Eye (tissue), 1 donor: Measurements from ENCODE around the gene ADCY5.

Source experiments
- DNase-seq: peaks from one replicate; pipeline ENCODE4 v3.0.0-alpha.2; 2015

The ADCY5 gene

DNA sequence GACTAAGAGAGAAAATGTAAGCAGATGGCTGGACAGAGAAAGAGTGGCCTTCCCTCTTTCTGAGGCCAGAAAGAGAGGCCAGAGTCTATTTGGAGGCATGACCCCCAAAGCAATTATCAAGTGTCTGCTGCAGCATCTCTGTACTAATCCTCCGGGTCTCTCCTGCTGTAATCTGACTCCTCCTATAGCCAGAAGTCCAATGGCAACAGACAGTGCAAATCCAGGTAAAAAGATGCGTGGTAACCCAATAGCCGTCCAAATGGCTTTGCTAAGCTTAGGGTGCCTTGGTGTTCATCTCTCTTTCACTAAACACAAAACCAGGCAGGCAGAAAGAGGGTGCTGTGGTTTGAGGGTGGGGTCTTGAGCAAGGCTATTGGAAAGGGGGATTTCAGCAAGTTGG is 91.6 kb downstream of the ADCY5 start:
- DNase-seq: no peak

DNA sequence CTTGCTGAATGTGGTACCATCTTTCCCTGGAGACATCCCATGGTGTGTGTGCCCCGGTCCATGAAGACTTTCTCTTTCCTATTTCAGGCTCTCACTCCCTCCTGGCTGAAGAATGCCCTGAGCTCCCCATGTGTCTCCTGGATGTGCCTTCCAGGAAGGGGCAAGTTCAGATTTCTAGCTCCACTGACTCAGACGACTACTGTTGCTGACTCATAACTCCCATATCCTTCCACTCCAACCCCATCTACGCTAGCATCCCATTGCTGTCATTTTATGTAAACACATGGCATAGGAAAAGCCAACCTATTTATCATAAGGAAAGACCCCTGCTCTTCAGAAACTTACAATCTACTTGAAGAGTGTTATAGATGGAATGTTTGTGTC is 95.0 kb downstream of the ADCY5 start:
- no peak for DNase-seq

DNA sequence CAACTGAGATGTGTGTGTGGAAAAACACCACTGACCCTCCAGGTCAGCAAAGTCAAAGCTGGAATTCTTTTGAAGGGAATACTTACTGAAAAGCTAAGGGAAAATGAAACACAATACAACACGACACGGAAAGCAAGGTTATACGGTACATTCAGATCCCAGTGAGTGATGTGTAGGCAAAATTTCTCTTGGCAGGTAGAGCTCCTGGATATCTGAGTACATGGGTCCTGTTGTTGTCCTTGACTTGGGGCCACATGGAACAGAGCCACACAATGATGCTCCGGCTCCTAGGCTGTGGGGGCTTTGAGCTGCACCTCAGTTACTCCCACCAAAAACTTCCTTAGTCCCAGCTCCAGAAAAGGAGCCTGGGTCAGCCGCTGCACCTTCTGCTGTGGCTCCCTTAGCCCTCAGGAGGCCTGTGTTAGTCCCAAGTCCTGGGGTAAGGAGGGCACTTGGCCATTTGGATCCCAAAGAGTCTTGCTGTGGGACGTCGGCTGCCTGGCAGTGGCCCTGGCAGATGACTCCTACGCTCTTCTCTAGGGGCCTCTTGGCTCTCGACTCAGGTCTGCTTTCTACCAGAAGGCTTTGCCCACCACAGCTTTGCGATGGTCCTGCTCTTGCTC is 95.6 kb downstream of the ADCY5 start:
- no peak for DNase-seq

- DNase-seq: no peak
Measured at GRCh38 chr3:123352134-123352554, 96.7 kb downstream of the ADCY5 start.

GRCh38 chr3:123351501-123351900 is 97.4 kb downstream of the ADCY5 start:
- DNase-seq: no peak

DNA sequence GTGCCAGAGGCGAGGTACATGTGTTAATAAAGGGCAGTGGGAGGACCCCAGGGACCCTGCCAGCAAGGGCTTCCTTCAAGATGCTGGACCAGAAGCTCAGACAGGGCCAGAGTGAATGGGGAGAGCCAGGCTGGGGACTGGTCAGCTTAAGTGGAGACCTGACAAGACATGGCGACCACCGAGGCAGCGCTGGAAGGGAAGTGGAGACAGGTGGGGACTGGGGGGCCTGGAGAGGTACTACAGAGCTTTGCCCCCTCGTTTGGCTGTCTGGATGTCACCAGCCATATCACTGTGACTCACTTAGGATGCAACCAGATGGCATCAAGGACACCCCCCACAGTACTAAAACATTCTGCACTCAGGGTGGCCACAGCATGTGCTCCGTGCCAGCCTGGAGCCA is 97.9 kb downstream of the ADCY5 start:
- no peak for DNase-seq

DNA sequence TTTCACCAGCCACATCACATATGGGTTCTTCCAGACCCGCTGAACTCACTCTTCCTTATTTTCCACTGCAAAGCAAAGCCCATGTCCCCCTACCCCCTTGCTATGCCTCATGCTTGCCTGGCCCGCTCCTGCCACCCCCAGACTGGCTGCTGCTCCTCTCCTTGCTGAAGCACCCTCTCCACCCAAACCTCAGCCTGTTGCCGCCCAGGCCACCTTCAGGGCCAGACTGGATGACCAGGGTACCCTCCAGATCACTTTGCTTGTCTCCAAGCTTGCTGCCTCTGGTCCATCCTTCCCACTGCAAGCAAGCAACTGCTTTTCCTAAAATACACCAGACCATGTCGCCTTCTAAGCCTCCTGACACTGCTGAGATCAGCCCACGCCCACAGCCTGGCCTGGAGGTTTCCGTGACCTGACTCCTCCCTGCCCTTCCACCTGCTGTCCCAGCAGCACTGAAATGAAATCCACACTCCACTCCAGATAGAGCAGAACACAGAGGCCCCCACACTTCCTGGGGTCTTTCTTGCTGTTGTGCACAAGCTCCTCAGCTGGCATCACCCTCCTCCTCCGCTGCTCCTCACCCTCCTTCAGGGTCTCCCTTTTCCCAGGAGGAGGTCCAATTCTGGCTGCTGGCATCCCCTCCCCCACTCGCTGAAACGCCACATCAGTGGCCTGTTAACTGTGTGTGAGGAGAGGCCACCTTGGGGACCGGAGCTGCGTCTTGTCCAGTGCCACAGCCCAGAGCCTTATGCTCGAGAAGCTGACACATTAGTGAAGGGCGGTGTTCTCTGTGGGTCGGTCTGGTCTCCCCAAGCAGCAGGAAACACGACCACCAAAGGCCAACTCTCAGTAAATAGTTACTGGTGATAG is 99.1 kb downstream of the ADCY5 start:
- DNase-seq: no peak

DNA sequence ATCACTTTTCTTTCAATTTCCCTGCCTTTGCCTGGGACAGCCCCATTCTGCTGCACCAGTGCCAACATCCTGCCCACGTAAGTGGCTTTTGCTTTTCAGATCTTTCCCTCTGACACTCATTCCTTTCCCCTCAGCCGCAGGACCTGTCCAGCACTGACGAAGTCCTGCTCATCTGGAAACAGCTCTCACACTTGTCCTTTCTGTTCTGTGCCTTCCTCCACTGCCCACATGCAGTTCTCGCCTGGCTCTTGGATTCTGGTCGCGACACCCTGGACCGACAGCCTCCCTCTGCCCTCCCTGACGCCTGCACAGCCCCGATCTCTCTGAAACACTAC is 99.7 kb downstream of the ADCY5 start:
- no peak for DNase-seq

DNA sequence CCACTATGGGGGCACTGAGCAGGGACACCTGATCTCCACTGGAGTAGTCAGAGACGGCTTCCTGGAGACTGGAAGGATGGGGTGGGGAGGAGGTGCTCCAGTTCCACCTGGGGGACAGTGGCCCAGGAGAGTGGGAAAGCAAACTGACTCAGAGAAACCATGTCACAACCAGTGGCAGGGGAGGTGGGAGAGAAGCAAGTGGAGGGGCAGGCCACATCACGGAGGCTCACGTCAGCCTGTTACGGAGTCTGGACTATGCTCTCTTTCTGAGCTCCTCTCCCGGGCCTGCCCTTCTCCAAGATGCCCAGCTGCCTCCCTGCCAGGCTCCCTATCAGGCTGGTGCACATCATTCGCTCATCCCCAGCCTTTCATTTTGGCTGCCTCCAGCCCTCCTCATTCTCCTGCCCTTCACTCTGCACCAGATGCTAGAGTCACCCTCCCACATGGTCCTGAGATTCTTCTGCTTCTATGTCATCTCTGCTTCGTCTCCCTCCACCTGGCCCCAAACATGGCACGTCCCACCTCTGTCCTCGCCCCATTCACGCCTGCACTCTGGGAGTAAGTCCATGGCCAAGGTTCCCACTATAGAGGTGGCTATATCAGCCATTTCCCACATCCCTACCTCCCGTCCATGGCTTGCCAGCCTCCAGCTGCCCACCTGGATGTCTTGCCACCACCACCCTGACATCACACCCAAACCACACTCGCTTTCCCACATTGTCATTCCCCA is 100.3 kb downstream of the ADCY5 start:
- no peak for DNase-seq

GRCh38 chr3:123347691-123348264 is 101.1 kb downstream of the ADCY5 start:
- DNase-seq: no peak

GRCh38 chr3:123347205-123347604 is 101.7 kb downstream of the ADCY5 start:
- no peak for DNase-seq

GRCh38 chr3:123346021-123346420 is 102.9 kb downstream of the ADCY5 start:
- no peak for DNase-seq

DNA sequence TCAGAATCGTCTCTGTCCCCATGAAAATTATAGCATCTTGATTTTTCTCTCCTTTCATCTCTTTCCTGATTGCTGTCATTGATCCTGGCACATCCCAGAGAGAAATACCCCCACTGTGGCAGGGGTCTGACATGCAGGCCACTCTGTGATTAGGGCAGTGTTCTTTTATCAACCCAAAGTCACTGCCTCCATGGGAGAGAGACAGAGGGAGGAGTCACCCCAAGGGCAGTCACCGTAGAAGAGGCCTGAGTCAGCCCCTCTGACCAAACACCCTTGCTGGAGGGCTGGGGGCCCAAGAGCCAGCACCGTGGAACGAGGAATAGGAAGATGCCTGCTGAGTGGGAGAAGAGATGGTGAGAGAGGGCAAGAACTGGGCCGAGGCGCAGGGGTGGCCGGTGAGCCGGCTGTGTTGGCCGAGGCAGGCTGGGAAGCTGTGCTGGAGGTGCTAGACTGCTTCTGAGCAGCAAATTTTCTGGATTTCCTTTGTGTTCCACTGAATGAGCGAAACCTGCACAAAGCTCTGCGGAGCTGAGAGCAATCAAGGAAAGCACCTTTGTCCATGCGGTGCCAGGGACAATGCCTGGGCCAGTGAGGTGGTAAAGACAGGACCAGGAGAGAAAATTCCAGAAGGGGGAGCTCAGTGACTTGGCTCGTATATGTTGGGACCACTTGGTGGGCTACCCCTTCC is 103.8 kb downstream of the ADCY5 start:
- no peak for DNase-seq

- no peak for DNase-seq
Measured at GRCh38 chr3:123344175-123344906, 104.5 kb downstream of the ADCY5 start.

- no peak for DNase-seq
Measured at GRCh38 chr3:123343296-123344174, 105.4 kb downstream of the ADCY5 start.

- no peak for DNase-seq
Measured at GRCh38 chr3:123342631-123343080, 106.2 kb downstream of the ADCY5 start.

DNA sequence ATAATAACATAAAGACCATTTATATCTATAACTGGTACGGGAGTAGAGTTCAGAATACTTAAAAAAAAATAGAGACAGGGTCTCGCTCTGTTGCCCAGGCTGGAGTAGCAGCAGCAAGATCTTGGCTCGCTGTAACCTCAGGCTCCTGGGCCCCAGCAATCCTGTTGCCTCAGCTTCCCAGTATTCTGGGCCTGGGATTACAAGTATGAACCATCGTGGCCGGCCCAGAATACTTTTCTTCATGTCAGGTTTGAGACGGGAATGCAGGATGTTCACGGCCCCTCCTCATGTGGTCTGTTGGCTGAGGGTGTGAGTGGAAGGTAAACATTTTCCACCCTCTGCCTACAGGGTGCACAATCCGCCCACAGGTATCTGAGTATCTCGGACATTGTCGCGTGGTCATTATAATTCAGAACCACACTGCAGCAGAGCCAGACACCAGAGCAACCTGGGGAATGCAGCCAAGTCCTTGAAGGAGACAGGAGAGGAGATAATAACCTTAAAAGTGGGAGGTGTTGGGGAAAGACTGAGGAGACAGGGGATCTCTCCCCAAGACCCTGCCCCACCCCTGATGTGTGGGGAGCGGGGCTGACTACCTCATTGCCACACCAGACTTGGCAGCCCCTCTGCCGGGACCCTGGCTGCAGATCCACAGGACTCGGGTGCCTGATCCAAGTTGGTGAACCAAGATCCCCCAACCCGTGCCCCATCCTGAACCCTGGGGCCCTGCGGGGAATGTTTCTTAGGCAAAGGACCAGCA is 106.8 kb downstream of the ADCY5 start:
- DNase-seq: no peak

DNA sequence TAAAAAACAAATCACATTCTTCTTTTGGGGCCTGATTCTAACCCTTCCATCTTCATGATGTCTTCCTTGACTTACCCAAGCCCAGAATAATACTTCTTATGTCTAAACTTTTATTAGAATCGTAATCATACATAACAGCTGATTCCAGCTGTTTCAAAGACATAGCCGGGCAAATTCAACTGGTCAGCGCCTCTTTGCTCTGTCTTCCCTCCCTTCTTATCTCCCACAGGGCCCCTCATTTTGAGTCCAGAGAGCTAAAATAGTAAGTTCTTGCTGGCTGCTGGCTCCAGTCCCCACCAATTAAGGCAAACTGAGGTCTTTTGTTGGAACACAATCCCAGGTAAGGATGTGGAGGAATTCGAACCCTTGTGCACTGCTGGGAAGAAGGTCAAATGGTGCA is 108.6 kb downstream of the ADCY5 start:
- DNase-seq: no peak

- no peak for DNase-seq
Measured at GRCh38 chr3:123339302-123339701, 109.6 kb downstream of the ADCY5 start.

DNA sequence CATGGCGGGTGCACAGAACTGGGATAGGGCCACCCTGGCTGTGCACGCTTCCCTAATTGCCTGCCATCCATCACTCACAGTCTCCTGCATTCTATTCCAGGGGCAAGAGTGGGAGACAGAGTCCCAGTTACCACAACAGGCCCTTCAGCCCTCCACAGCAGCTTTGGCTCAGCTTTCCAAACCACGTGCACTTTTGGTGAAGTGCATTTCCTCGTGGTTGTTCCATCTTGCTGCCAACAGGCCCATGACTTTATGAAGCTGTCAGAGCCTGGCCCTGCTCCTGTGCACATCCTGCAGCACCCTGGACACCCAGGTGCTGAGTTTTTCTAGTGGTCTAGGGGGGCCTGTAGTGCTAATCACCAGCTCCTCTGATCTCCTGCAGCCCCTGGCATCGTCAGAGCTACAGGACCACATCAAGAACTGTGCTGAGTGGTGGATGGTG is 110.2 kb downstream of the ADCY5 start:
- no peak for DNase-seq
